PFSK-1 (cell line): Measurements from ENCODE around the gene PROM1.

Experiments
- FOXP2 ChIP-seq: optimal IDR thresholded peaks from 2 replicates; pipeline ENCODE3; 2011; ENCODE audit warnings: borderline replicate concordance, control low read depth, inconsistent platforms; ENCODE audit not compliant: insufficient read depth; ENCODE audit errors: extremely low read length, extremely low read depth
- POLR2AphosphoS5 ChIP-seq: IDR thresholded peaks from 2 replicates; pipeline ENCODE4 v1.6.1; 2012; ENCODE audit warnings: low read depth, mild to moderate bottlenecking, control low read depth, low read length, moderate library complexity
- REST ChIP-seq, 2 experiments: IDR thresholded peaks; 2 replicates each; pipeline versions ENCODE4 v1.6.1 to v1.8.0; 2011 to 2012; ENCODE audit warnings: low read depth in 2 of 2, low read length in 2 of 2, control low read depth in 1 of 2, inconsistent platforms in 1 of 2, mild to moderate bottlenecking in 1 of 2, moderate library complexity in 1 of 2; ENCODE audit not compliant: insufficient read depth in 1 of 2
- SIN3A ChIP-seq: IDR thresholded peaks from 2 replicates; pipeline ENCODE4 v1.6.1; 2012; ENCODE audit warnings: mild to moderate bottlenecking, low read length, moderate library complexity, borderline replicate concordance; ENCODE audit not compliant: insufficient read depth
- TAF1 ChIP-seq: IDR thresholded peaks from 2 replicates; pipeline ENCODE4 v1.6.1; 2012; ENCODE audit warnings: low read length, control low read depth, borderline replicate concordance; ENCODE audit not compliant: insufficient read depth

The PROM1 gene

GRCh38 chr4:16007471-16008095, 76.2 kb downstream of the PROM1 start:
- TF ChIP-seq SIN3A (no peak), TAF1 (no peak), FOXP2 (no peak), REST (IDR thresholded peaks at IDR 0.05; ENCODE audit: insufficient read depth in 1 of 2, low read depth in 2 of 2, low read length in 2 of 2) (no peak), POLR2AphosphoS5 (no peak)

- no peak for TF ChIP-seq SIN3A
- TF ChIP-seq REST (IDR thresholded peaks at IDR 0.05; ENCODE audit: insufficient read depth in 1 of 2, low read depth in 2 of 2, low read length in 2 of 2), result no peak
- TF ChIP-seq FOXP2, result no peak
- TF ChIP-seq TAF1, result no peak
- TF ChIP-seq POLR2AphosphoS5, result no peak
These were observed 76.9 kb downstream of the PROM1 start for GRCh38 chr4:16006771-16007446.

GRCh38 chr4:16005676-16006075, 78.1 kb downstream of the PROM1 start:
- TF ChIP-seq TAF1 (no peak), FOXP2 (no peak), POLR2AphosphoS5 (no peak), REST (IDR thresholded peaks at IDR 0.05; ENCODE audit: insufficient read depth in 1 of 2, low read depth in 2 of 2, low read length in 2 of 2) (no peak), SIN3A (no peak)

- TF ChIP-seq REST (IDR thresholded peaks at IDR 0.05; ENCODE audit: insufficient read depth in 1 of 2, low read depth in 2 of 2, low read length in 2 of 2) (no peak), SIN3A (no peak), POLR2AphosphoS5 (no peak), FOXP2 (no peak), TAF1 (no peak)
These were observed 82.4 kb downstream of the PROM1 start for GRCh38 chr4:16001484-16001858.
